ENCODE results near the gene ERLIN1.

GRCh38 chr10:100222529-100222928, 36.7 kb upstream of the ERLIN1 start:
- TF ChIP-seq REST (IDR thresholded peaks at IDR 0.05) (no peak), ATF3 (IDR thresholded peaks at IDR 0.05) (no peak), MAX (IDR thresholded peaks at IDR 0.05) (no peak), RAD21 (IDR thresholded peaks at IDR 0.05) (no peak), TAF1 (conservative IDR thresholded peaks at IDR 0.05) (no peak), EGR1 (IDR thresholded peaks at IDR 0.05; ENCODE audit: low read depth in 2 of 2) (no peak), YY1 (IDR thresholded peaks at IDR 0.05) (no peak), RXRA (IDR thresholded peaks at IDR 0.05) (no peak)
- TF ChIP-seq, protein P1, sequence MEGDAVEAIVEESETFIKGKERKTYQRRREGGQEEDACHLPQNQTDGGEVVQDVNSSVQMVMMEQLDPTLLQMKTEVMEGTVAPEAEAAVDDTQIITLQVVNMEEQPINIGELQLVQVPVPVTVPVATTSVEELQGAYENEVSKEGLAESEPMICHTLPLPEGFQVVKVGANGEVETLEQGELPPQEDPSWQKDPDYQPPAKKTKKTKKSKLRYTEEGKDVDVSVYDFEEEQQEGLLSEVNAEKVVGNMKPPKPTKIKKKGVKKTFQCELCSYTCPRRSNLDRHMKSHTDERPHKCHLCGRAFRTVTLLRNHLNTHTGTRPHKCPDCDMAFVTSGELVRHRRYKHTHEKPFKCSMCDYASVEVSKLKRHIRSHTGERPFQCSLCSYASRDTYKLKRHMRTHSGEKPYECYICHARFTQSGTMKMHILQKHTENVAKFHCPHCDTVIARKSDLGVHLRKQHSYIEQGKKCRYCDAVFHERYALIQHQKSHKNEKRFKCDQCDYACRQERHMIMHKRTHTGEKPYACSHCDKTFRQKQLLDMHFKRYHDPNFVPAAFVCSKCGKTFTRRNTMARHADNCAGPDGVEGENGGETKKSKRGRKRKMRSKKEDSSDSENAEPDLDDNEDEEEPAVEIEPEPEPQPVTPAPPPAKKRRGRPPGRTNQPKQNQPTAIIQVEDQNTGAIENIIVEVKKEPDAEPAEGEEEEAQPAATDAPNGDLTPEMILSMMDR (IDR thresholded peaks at IDR 0.05; ENCODE audit: low read depth, low read length, missing input control): no peak
- TF ChIP-seq, protein P2, sequence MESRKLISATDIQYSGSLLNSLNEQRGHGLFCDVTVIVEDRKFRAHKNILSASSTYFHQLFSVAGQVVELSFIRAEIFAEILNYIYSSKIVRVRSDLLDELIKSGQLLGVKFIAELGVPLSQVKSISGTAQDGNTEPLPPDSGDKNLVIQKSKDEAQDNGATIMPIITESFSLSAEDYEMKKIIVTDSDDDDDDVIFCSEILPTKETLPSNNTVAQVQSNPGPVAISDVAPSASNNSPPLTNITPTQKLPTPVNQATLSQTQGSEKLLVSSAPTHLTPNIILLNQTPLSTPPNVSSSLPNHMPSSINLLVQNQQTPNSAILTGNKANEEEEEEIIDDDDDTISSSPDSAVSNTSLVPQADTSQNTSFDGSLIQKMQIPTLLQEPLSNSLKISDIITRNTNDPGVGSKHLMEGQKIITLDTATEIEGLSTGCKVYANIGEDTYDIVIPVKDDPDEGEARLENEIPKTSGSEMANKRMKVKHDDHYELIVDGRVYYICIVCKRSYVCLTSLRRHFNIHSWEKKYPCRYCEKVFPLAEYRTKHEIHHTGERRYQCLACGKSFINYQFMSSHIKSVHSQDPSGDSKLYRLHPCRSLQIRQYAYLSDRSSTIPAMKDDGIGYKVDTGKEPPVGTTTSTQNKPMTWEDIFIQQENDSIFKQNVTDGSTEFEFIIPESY (IDR thresholded peaks at IDR 0.05): no peak
